K562 (cell line): ENCODE measurements around the gene MAST1. TPM values are rescaled to one million over a fixed set of nuclear protein-coding genes. Genes with fewer than 3 reads are reported as not detected.
A peak's percentile ranks its signal among the peaks of the same experiment; 100 is the strongest.

Experiments used
- ATAC-seq: fragments of 200-7000 bp; cut with Tn5 transposase; 3 replicates; pipeline ENCODE4 v1.9.1; 2020; ENCODE audit warnings: moderate library complexity
- BruUV-seq: library from RNA; stranded (reverse); fragments of 400-500 nt; replicated peaks from 2 replicates; lab custom pipeline; 2021; lab: Mats Ljungman, UMichigan
- CTCF ChIA-PET: fragments of 300-600 bp; formaldehyde crosslinking; extraction: SDS; loops from one replicate; lab custom pipeline; 2021; ENCODE audit warnings: low intra/inter-chr PET ratio; lab: Yijun Ruan, JAX
- POLR2A ChIA-PET: fragments of 300-600, 350-650 bp; sonication (Branson Sonifier 250); formaldehyde crosslinking; extraction: SDS; loops from one replicate; lab custom pipeline; 2021; ENCODE audit warnings: antibody characterized with exemption, inconsistent platforms; lab: Yijun Ruan, JAX
- DNase-seq, 4 experiments: peaks; one replicate each; pipeline versions ENCODE4 v3.0.0 to v3.0.0-alpha.2; 2011 to 2018; ENCODE audit warnings: low spot score in 3 of 4, mixed read lengths in 3 of 4; ENCODE audit errors: extremely low read depth in 1 of 4
- FAIRE-seq: peaks from 2 replicates; lab custom pipeline; 2011; peaks lifted over from hg19 to GRCh38; lab: Jason Lieb, UNC
- H2AFZ ChIP-seq: 2 replicates; pipeline ENCODE4 v1.6.0; 2011; ENCODE audit warnings: low read depth, low read length, control low read depth, inconsistent platforms
- H3K27ac ChIP-seq: fragments of 200-600 bp; 3 replicates; pipeline ENCODE4 v1.8.0; 2011; ENCODE audit warnings: low read depth, mild to moderate bottlenecking, control low read depth, inconsistent platforms, low read length, moderate library complexity, mixed read lengths; ENCODE audit errors: extremely low read depth
- H3K27me3 ChIP-seq, 2 experiments: fragments of 300-600 bp in 1 of 2; 2 replicates in 1 of 2; 3 replicates in 1 of 2; pipeline versions ENCODE4 v1.6.0 to v1.8.0; 2011; ENCODE audit warnings: inconsistent platforms in 2 of 2, low read length in 2 of 2, mild to moderate bottlenecking in 1 of 2, mixed read lengths in 1 of 2, moderate library complexity in 1 of 2; ENCODE audit not compliant: control insufficient read depth in 2 of 2, insufficient read depth in 2 of 2
- H3K36me3 ChIP-seq: fragments of 300-600 bp; 3 replicates; pipeline ENCODE4 v1.8.0; 2011; ENCODE audit warnings: mild to moderate bottlenecking, low read length, inconsistent platforms; ENCODE audit not compliant: control insufficient read depth, insufficient read depth
- H3K4me1 ChIP-seq, 2 experiments: fragments of 200-600 bp in 1 of 2; replicated peaks in 1 of 2; 2 replicates in 1 of 2; 3 replicates in 1 of 2; pipeline versions ENCODE4 v1.5.1 to v1.8.0; 2011; ENCODE audit warnings: inconsistent platforms in 2 of 2, low read length in 2 of 2, mild to moderate bottlenecking in 1 of 2, mixed read lengths in 1 of 2, moderate library complexity in 1 of 2; ENCODE audit not compliant: control insufficient read depth in 2 of 2, insufficient read depth in 2 of 2
- H3K4me2 ChIP-seq: 2 replicates; pipeline ENCODE4 v1.6.1; 2011; ENCODE audit warnings: low read length, control low read depth, inconsistent platforms, mixed read lengths; ENCODE audit not compliant: insufficient read depth
- H3K4me3 ChIP-seq: fragments of 200-600 bp; sonication (generic), shearing (Covaris generic); 2 replicates; pipeline ENCODE4 v1.5.1; 2016; ENCODE audit warnings: control low read depth, inconsistent platforms
- H3K79me2 ChIP-seq: fragments of 200-600 bp; 3 replicates; pipeline ENCODE4 v1.8.0; 2011; ENCODE audit warnings: low read length, inconsistent platforms; ENCODE audit not compliant: control insufficient read depth, insufficient read depth
- H3K9ac ChIP-seq, 2 experiments: 2 replicates each; pipeline versions ENCODE4 v1.6.0 to v1.6.1; 2011; ENCODE audit warnings: low read depth in 2 of 2, low read length in 2 of 2, control low read depth in 1 of 2, inconsistent platforms in 1 of 2, mild to moderate bottlenecking in 1 of 2, mixed read lengths in 1 of 2; ENCODE audit not compliant: insufficient read depth in 1 of 2
- H3K9me1 ChIP-seq: one replicate; pipeline ENCODE4 v1.6.0; 2011; ENCODE audit warnings: inconsistent platforms, mild to moderate bottlenecking, low read length, moderate library complexity; ENCODE audit not compliant: control insufficient read depth, insufficient read depth
- H3K9me3 ChIP-seq: replicated peaks from 2 replicates; pipeline ENCODE4 v1.5.1; 2011; ENCODE audit warnings: low read depth, low read length, inconsistent platforms; ENCODE audit not compliant: control insufficient read depth, insufficient read depth
- H4K20me1 ChIP-seq: replicated peaks from 2 replicates; pipeline ENCODE4 v1.6.1; 2011; ENCODE audit warnings: low read length, inconsistent platforms, mixed read lengths; ENCODE audit not compliant: control insufficient read depth, insufficient read depth
- CREBBP ChIP-seq: IDR thresholded peaks from one replicate; pipeline ENCODE4 v1.6.1; 2012; ENCODE audit warnings: low read depth, mild to moderate bottlenecking, control low read depth, inconsistent platforms, low read length
- ETV1 ChIP-seq: fragments of 450-650 bp; conservative IDR thresholded peaks from 2 replicates; pipeline ENCODE4 v1.6.1; 2016; ENCODE audit warnings: missing genetic modification characterization, control low read depth, low read depth, missing compliant biosample characterization
- HDAC6 ChIP-seq: IDR thresholded peaks from 2 replicates; pipeline ENCODE4 v1.6.1; 2012; ENCODE audit warnings: low read depth, mild to moderate bottlenecking, control low read depth, inconsistent platforms, low read length, moderate library complexity
- NCOA1 ChIP-seq: fragments of 450-650 bp; IDR thresholded peaks from 2 replicates; pipeline ENCODE4 v1.6.1; 2016; ENCODE audit warnings: low read depth
- NCOR1 ChIP-seq: fragments of 450-650 bp; IDR thresholded peaks from 2 replicates; pipeline ENCODE4 v1.6.1; 2016; ENCODE audit warnings: mild to moderate bottlenecking, moderate library complexity
- NR2C1 ChIP-seq, 2 experiments: fragments of 450-650 bp; IDR thresholded peaks; 2 replicates each; pipeline ENCODE4 v1.6.1; 2017; ENCODE audit warnings: mild to moderate bottlenecking in 2 of 2, antibody characterized with exemption in 1 of 2, inconsistent platforms in 1 of 2, missing compliant biosample characterization in 1 of 2, missing genetic modification characterization in 1 of 2
- SIN3B ChIP-seq: fragments of 450-650 bp; IDR thresholded peaks from 2 replicates; pipeline ENCODE4 v1.6.1; 2017; ENCODE audit warnings: low read depth, mild to moderate bottlenecking, moderate library complexity
- ZEB2 ChIP-seq: fragments of 450-650 bp; IDR thresholded peaks from 2 replicates; pipeline ENCODE4 v1.6.1; 2016
- WGBS: fragments of 100-300 bp; shearing (Covaris generic); methylation state at CpG from one replicate; pipeline ENCODE4 v1.1.6; 2016; ENCODE audit warnings: low coverage, mixed read lengths; ENCODE audit not compliant: insufficient coverage; ENCODE audit errors: missing lambda C conversion rate; 5-methylcytosine and 5-hydroxymethylcytosine counted together
- in situ Hi-C: fragments of 300-500 bp; cut with MboI; formaldehyde crosslinking; loops from 4 replicates; pipeline ENCODE4 v1.15.0; 2018; ENCODE audit warnings: inconsistent platforms, mixed read lengths
- intact Hi-C: fragments of 100-400 bp; cut with micrococcal nuclease; formaldehyde crosslinking; loops from 2 replicates; pipeline ENCODE4 v1.14.2; 2022
- polyA plus RNA-seq, 8 experiments: library from polyadenylated mRNA; depleted of rRNA in 4 of 8; stranded (reverse) in 5 of 8; unstranded in 3 of 8; fragments of >200 nt; fragmentation: Nextera tagmentation in 2 of 8; fragmentation: Illumina TruSeq in 1 of 8; extraction: Ambion mirVana in 2 of 8; extraction: Trizol in 1 of 8; gene quantifications; 2 replicates each; pipeline versions ENCODE4 v1.2.1 to v1.2.3, GENCODE V29; 2011 to 2014; ENCODE audit warnings: inconsistent platforms in 1 of 8, missing spikeins in 1 of 8
- total RNA-seq, 7 experiments: library from RNA; depleted of rRNA in 6 of 7; stranded (reverse); fragments of >200 nt in 6 of 7; fragmentation: Illumina TruSeq in 2 of 7; extraction: Trizol in 2 of 7; gene quantifications; 2 replicates each; pipeline versions ENCODE4 v1.2.1 to v1.2.3, GENCODE V29; 2011 to 2021; ENCODE audit warnings: low replicate concordance in 1 of 7
- TF ChIP-seq, protein P1 (sequence below): sonication (generic); formaldehyde crosslinking; IDR thresholded peaks from 2 replicates; pipeline ENCODE4 v1.8.0; 2023; ENCODE audit warnings: missing genetic modification reagents, mild to moderate bottlenecking, borderline replicate concordance
- TF ChIP-seq, protein P2 (sequence below), 2 experiments: IDR thresholded peaks; 2 replicates each; pipeline ENCODE4 v1.6.1; 2011; ENCODE audit warnings: borderline replicate concordance in 1 of 2, control low read depth in 1 of 2, low read depth in 1 of 2, low read length in 1 of 2, mild to moderate bottlenecking in 1 of 2, mixed read lengths in 1 of 2, moderate library complexity in 1 of 2; ENCODE audit not compliant: insufficient read depth in 1 of 2, insufficient read length in 1 of 2, poor library complexity in 1 of 2, severe bottlenecking in 1 of 2; ENCODE audit errors: extremely low read depth in 1 of 2
- TF ChIP-seq, protein P3 (sequence below), 2 experiments: fragments of 450-650 bp; IDR thresholded peaks; 2 replicates each; pipeline ENCODE4 v1.6.1; 2016

The MAST1 gene
- total and polyA plus RNA-seq, 9 of the 15 experiments (the other 6 are each of a cell fraction or from before 2014, with no cell fraction given): 0.48 to 10.3 (median 3.9) TPM

DNA sequence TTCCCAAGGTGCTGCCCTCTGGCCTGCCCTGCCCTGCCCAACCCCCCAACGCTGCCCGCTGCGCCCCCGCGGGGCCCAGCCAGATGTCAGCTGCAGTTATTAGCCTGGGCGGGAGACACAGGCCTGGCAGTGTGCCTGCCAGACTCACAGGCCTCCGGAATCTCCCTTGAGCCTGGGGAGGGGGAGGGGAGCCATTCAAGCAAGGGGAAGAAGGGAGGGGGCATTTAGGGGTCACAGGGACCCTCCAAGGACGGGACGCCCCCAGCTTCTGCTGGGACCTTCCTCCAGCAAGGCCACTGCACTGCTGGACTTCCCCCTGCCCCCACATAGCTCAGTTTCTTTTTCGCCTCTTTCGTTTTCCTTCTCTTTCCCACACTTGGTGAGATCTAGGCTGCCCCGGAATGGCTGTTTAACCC, 49.6 kb upstream of the MAST1 start:
- no peaks in the 10 kb centered on the region for H3K9me1 ChIP-seq
- ATAC-seq: no peak
- ChIA-PET POLR2A (interaction anchor here (0.6 to 2.3 kb wide), 8 partner anchors 10 to 607 kb away, joined by 3 to 15 read pairs (median 3); no protein-coding TSS in a partner anchor), CTCF (no interaction called here)
- peaks cover 60 to 88% of the 10 kb centered on the region in 2 experiments for H3K4me1 ChIP-seq
- FAIRE-seq: no peak
- in situ Hi-C loops: no loop called here
- WGBS: 7% methylated on average over 12 of the region's 12 CpGs
- H3K27ac ChIP-seq: peak overlapping the region; percentile 89
- peak overlapping the region; percentile 83 for H3K4me3 ChIP-seq
- intact Hi-C loops: no loop called here
- H3K79me2 ChIP-seq: peaks cover 35% of the 10 kb centered on the region
- no peaks in the 10 kb centered on the region for H3K36me3 ChIP-seq
- H3K4me2 ChIP-seq: peak overlapping the region; percentile 82
- H4K20me1 ChIP-seq: peaks cover 13% of the 10 kb centered on the region; the same call in 1 of the 2 replicates
- H2AFZ ChIP-seq: peak overlapping the region; percentile 76
- BruUV-seq: no TSS peak
- no peaks in the 10 kb centered on the region for H3K27me3 ChIP-seq
- peak overlapping the region; percentile 73 to 87 for H3K9ac ChIP-seq
- no peaks in the 10 kb centered on the region for H3K9me3 ChIP-seq
- DNase-seq: peak in 2 of 4 experiments; percentile 53 to 79
- TF ChIP-seq ETV1 (tag) (0 out of 2 replicates have a peak, but pooled peaks have one; percentile 49), CREBBP (no peak), NCOA1 (no peak), NR2C1 (IDR thresholded peaks at IDR 0.05) (no peak), NR2C1 (tag; IDR thresholded peaks at IDR 0.05) (0 out of 2 replicates have a peak, but pooled peaks have one; percentile 10), NCOR1 (peak; percentile 63), SIN3B (no peak), ZEB2 (no peak), HDAC6 (no peak)
- TF ChIP-seq, protein P1, sequence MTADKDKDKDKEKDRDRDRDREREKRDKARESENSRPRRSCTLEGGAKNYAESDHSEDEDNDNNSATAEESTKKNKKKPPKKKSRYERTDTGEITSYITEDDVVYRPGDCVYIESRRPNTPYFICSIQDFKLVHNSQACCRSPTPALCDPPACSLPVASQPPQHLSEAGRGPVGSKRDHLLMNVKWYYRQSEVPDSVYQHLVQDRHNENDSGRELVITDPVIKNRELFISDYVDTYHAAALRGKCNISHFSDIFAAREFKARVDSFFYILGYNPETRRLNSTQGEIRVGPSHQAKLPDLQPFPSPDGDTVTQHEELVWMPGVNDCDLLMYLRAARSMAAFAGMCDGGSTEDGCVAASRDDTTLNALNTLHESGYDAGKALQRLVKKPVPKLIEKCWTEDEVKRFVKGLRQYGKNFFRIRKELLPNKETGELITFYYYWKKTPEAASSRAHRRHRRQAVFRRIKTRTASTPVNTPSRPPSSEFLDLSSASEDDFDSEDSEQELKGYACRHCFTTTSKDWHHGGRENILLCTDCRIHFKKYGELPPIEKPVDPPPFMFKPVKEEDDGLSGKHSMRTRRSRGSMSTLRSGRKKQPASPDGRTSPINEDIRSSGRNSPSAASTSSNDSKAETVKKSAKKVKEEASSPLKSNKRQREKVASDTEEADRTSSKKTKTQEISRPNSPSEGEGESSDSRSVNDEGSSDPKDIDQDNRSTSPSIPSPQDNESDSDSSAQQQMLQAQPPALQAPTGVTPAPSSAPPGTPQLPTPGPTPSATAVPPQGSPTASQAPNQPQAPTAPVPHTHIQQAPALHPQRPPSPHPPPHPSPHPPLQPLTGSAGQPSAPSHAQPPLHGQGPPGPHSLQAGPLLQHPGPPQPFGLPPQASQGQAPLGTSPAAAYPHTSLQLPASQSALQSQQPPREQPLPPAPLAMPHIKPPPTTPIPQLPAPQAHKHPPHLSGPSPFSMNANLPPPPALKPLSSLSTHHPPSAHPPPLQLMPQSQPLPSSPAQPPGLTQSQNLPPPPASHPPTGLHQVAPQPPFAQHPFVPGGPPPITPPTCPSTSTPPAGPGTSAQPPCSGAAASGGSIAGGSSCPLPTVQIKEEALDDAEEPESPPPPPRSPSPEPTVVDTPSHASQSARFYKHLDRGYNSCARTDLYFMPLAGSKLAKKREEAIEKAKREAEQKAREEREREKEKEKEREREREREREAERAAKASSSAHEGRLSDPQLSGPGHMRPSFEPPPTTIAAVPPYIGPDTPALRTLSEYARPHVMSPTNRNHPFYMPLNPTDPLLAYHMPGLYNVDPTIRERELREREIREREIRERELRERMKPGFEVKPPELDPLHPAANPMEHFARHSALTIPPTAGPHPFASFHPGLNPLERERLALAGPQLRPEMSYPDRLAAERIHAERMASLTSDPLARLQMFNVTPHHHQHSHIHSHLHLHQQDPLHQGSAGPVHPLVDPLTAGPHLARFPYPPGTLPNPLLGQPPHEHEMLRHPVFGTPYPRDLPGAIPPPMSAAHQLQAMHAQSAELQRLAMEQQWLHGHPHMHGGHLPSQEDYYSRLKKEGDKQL (CRISPR knock-in tag): no peak
- TF ChIP-seq, protein P2, sequence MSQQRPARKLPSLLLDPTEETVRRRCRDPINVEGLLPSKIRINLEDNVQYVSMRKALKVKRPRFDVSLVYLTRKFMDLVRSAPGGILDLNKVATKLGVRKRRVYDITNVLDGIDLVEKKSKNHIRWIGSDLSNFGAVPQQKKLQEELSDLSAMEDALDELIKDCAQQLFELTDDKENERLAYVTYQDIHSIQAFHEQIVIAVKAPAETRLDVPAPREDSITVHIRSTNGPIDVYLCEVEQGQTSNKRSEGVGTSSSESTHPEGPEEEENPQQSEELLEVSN (IDR thresholded peaks at IDR 0.05; ENCODE audit: borderline replicate concordance in 1 of 2, extremely low read depth in 1 of 2, insufficient read depth in 1 of 2, insufficient read length in 1 of 2, low read depth in 1 of 2, low read length in 1 of 2, poor library complexity in 1 of 2, severe bottlenecking in 1 of 2): peak; percentile 23 to 70
- TF ChIP-seq, protein P3, sequence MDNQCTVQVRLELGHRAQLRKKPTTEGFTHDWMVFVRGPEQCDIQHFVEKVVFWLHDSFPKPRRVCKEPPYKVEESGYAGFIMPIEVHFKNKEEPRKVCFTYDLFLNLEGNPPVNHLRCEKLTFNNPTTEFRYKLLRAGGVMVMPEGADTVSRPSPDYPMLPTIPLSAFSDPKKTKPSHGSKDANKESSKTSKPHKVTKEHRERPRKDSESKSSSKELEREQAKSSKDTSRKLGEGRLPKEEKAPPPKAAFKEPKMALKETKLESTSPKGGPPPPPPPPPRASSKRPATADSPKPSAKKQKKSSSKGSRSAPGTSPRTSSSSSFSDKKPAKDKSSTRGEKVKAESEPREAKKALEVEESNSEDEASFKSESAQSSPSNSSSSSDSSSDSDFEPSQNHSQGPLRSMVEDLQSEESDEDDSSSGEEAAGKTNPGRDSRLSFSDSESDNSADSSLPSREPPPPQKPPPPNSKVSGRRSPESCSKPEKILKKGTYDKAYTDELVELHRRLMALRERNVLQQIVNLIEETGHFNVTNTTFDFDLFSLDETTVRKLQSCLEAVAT (IDR thresholded peaks at IDR 0.05): 0 out of 4 replicates have a peak, but pooled peaks of 1 of the 2 experiments have one; percentile 41
